ENCODE results near the gene HAUS3. TPM values are rescaled to one million over a fixed set of nuclear protein-coding genes. Genes with fewer than 3 reads are reported as not detected.

HAUS3 gene
- total and polyA plus RNA-seq, 2 experiments from 2014 or later = 21.4 to 36.0 TPM

DNA sequence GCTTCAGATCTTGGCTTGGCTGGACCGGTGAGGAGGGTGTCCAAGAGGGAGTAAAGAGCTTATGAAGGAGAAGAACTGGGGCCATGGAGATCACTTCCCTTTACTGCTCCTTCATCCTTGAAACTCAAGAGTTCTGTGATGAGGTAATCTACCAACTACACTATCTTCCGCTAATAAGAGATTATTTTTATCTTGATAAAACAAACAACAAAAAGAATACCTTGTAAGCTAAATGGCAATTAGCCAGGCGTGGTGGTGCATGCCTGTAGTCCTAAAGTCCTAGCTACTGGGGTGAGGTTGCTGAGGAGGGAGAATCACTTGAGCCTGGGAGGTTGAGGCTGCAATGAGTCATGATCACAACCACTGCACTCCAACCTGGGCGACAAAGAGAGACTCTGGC, 47.4 kb downstream of the HAUS3 start (continued):
- TF ChIP-seq CREB1 (CRISPR knock-in tag; IDR thresholded peaks at IDR 0.05; ENCODE audit: low read depth) (no peak), ZNF462 (CRISPR knock-in tag; IDR thresholded peaks at IDR 0.05) (no peak), ZNF331 (CRISPR knock-in tag; IDR thresholded peaks at IDR 0.05; ENCODE audit: low read depth) (no peak), STAT1 (IDR thresholded peaks at IDR 0.05; ENCODE audit: unreplicated experiment) (no peak), JUNB (IDR thresholded peaks at IDR 0.05; ENCODE audit: unreplicated experiment) (no peak)
- TF ChIP-seq, protein P1, sequence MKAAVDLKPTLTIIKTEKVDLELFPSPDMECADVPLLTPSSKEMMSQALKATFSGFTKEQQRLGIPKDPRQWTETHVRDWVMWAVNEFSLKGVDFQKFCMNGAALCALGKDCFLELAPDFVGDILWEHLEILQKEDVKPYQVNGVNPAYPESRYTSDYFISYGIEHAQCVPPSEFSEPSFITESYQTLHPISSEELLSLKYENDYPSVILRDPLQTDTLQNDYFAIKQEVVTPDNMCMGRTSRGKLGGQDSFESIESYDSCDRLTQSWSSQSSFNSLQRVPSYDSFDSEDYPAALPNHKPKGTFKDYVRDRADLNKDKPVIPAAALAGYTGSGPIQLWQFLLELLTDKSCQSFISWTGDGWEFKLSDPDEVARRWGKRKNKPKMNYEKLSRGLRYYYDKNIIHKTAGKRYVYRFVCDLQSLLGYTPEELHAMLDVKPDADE (IDR thresholded peaks at IDR 0.05) = no peak

- H2AFZ ChIP-seq = no peak overlapping the region
- H3K79me2 ChIP-seq (replicated peaks; ENCODE audit: insufficient read depth) = no peaks in the 10 kb centered on the region
- H3K27ac Mint-ChIP-seq = no peak overlapping the region
- no peaks in the 10 kb centered on the region for H3K36me3 ChIP-seq (ENCODE audit: insufficient read depth)
- no peak overlapping the region for H3K4me3 ChIP-seq
- no peaks in the 10 kb centered on the region for H3K36me3 Mint-ChIP-seq (ENCODE audit: low read depth)
- no peaks in the 10 kb centered on the region for H3K27me3 ChIP-seq (ENCODE audit: insufficient read depth)
- H3K9me2 ChIP-seq (ENCODE audit: insufficient read depth) = no peaks in the 10 kb centered on the region
- no peaks in the 10 kb centered on the region for H4K20me1 ChIP-seq (replicated peaks; ENCODE audit: insufficient read depth)
- no peaks in the 10 kb centered on the region for H3F3A ChIP-seq (replicated peaks; ENCODE audit: low read depth)
- no peak overlapping the region for H3K4me3 Mint-ChIP-seq
- H3K9me3 Mint-ChIP-seq = no peaks in the 10 kb centered on the region; the same call in 2 of the 3 replicates
- TF ChIP-seq NANOG (IDR thresholded peaks at IDR 0.05; ENCODE audit: borderline replicate concordance) = no peak
- TF ChIP-seq, protein P2, sequence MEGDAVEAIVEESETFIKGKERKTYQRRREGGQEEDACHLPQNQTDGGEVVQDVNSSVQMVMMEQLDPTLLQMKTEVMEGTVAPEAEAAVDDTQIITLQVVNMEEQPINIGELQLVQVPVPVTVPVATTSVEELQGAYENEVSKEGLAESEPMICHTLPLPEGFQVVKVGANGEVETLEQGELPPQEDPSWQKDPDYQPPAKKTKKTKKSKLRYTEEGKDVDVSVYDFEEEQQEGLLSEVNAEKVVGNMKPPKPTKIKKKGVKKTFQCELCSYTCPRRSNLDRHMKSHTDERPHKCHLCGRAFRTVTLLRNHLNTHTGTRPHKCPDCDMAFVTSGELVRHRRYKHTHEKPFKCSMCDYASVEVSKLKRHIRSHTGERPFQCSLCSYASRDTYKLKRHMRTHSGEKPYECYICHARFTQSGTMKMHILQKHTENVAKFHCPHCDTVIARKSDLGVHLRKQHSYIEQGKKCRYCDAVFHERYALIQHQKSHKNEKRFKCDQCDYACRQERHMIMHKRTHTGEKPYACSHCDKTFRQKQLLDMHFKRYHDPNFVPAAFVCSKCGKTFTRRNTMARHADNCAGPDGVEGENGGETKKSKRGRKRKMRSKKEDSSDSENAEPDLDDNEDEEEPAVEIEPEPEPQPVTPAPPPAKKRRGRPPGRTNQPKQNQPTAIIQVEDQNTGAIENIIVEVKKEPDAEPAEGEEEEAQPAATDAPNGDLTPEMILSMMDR (conservative IDR thresholded peaks at IDR 0.05; ENCODE audit: low read depth in 2 of 2) = no peak
- TF ChIP-seq STAT1 (IDR thresholded peaks at IDR 0.05; ENCODE audit: unreplicated experiment) = no peak
- no peak for TF ChIP-seq EZH2phosphoT487 (IDR thresholded peaks at IDR 0.05; ENCODE audit: unreplicated experiment)
- no peak for TF ChIP-seq EZH2 (IDR thresholded peaks at IDR 0.05; ENCODE audit: low read depth, unreplicated experiment)
- no peak for TF ChIP-seq CREB1 (CRISPR knock-in tag; IDR thresholded peaks at IDR 0.05; ENCODE audit: low read depth)
- no peak for TF ChIP-seq JUNB (IDR thresholded peaks at IDR 0.05; ENCODE audit: unreplicated experiment)
- TF ChIP-seq, protein P3, sequence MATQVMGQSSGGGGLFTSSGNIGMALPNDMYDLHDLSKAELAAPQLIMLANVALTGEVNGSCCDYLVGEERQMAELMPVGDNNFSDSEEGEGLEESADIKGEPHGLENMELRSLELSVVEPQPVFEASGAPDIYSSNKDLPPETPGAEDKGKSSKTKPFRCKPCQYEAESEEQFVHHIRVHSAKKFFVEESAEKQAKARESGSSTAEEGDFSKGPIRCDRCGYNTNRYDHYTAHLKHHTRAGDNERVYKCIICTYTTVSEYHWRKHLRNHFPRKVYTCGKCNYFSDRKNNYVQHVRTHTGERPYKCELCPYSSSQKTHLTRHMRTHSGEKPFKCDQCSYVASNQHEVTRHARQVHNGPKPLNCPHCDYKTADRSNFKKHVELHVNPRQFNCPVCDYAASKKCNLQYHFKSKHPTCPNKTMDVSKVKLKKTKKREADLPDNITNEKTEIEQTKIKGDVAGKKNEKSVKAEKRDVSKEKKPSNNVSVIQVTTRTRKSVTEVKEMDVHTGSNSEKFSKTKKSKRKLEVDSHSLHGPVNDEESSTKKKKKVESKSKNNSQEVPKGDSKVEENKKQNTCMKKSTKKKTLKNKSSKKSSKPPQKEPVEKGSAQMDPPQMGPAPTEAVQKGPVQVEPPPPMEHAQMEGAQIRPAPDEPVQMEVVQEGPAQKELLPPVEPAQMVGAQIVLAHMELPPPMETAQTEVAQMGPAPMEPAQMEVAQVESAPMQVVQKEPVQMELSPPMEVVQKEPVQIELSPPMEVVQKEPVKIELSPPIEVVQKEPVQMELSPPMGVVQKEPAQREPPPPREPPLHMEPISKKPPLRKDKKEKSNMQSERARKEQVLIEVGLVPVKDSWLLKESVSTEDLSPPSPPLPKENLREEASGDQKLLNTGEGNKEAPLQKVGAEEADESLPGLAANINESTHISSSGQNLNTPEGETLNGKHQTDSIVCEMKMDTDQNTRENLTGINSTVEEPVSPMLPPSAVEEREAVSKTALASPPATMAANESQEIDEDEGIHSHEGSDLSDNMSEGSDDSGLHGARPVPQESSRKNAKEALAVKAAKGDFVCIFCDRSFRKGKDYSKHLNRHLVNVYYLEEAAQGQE (IDR thresholded peaks at IDR 0.05; ENCODE audit: unreplicated experiment) = no peak
- TF ChIP-seq, protein P1 (IDR thresholded peaks at IDR 0.05) = no peak
- no peak overlapping the region for H3K27ac ChIP-seq (ENCODE audit: low read depth)
- H3K27me3 Mint-ChIP-seq (ENCODE audit: insufficient read depth, low read depth, poor library complexity) = no peaks in the 10 kb centered on the region
- no peak for DNase-seq (ENCODE audit: low spot score)
- peaks cover under 1% of the 10 kb centered on the region; the same call in 1 of the 3 replicates for H3K4me1 Mint-ChIP-seq
- peaks cover 3% of the 10 kb centered on the region; the same call in 1 of the 2 replicates for H3K4me1 ChIP-seq (ENCODE audit: insufficient read depth)
- H3K4me2 ChIP-seq = no peak overlapping the region
- ATAC-seq = no peak
Measured at GRCh38 chr4:2193326-2193725, 48.6 kb downstream of the HAUS3 start.
